T47D (cell line): ENCODE measurements around the gene CYP4Z1.
A peak's percentile ranks its signal among the peaks of the same experiment; 100 is the strongest.
"Not testable (repeated sequence)": the region's sequence is repeated elsewhere in the genome, so short reads cannot be mapped to it uniquely, and the experiment has no call there.

Experiments used
- DNase-seq, 2 experiments: peaks; one replicate each; pipeline versions ENCODE4 v3.0.0 to v3.0.0-alpha.2; 2011 to 2012; ENCODE audit warnings: low read depth in 1 of 2, low spot score in 1 of 2
- JUND ChIP-seq: IDR thresholded peaks from 2 replicates; pipeline ENCODE4 v1.6.1; 2012; ENCODE audit warnings: low read depth
- in situ Hi-C: cut with HindIII; loops from 2 replicates; pipeline ENCODE4 v1.10.0; 2016; ENCODE audit warnings: low sequenced_read_pairs, low pct_unique_long_range_greater_than_20kb

Gene CYP4Z1

GRCh38 chr1:47137925-47138615, 71.0 kb downstream of the CYP4Z1 start:
- TF ChIP-seq JUND = no peak

GRCh38 chr1:47140358-47140757, 73.3 kb downstream of the CYP4Z1 start:
- in situ Hi-C loops, DNase-seq: not testable (repeated sequence)

More at GRCh38 chr1:47137925-47138615, 71.0 kb downstream of the CYP4Z1 start:
- in situ Hi-C loops = no loop called here
- peak in 1 of 2 experiments; percentile 7 for DNase-seq

- peak in 1 of 2 experiments; percentile 2 for DNase-seq
- in situ Hi-C loops = not testable (repeated sequence)
These were observed 76.6 kb downstream of the CYP4Z1 start for GRCh38 chr1:47143654-47144053.

GRCh38 chr1:47146495-47146894, 79.5 kb downstream of the CYP4Z1 start:
- DNase-seq, in situ Hi-C loops: not testable (repeated sequence)

- peak in 1 of 2 experiments; percentile 15 for DNase-seq
- in situ Hi-C loops = no loop called here
- no peak for TF ChIP-seq JUND
These were observed 80.2 kb downstream of the CYP4Z1 start for GRCh38 chr1:47147047-47147785.

GRCh38 chr1:47149162-47149561, 82.1 kb downstream of the CYP4Z1 start:
- in situ Hi-C loops, DNase-seq: not testable (repeated sequence)

- in situ Hi-C loops, DNase-seq: not testable (repeated sequence)
These were observed 89.4 kb downstream of the CYP4Z1 start for GRCh38 chr1:47156457-47156856.

GRCh38 chr1:47157957-47158356, 90.9 kb downstream of the CYP4Z1 start:
- not testable (repeated sequence) for DNase-seq

GRCh38 chr1:47160716-47161115, 93.7 kb downstream of the CYP4Z1 start:
- in situ Hi-C loops = no loop called here

More at GRCh38 chr1:47157957-47158356, 90.9 kb downstream of the CYP4Z1 start:
- in situ Hi-C loops = not testable (repeated sequence)

GRCh38 chr1:47161298-47162040, 94.4 kb downstream of the CYP4Z1 start:
- in situ Hi-C loops = no loop called here
- TF ChIP-seq JUND = no peak

More at GRCh38 chr1:47160716-47161115, 93.7 kb downstream of the CYP4Z1 start:
- TF ChIP-seq JUND = no peak
- no peak for DNase-seq

GRCh38 chr1:47164552-47164951, 97.5 kb downstream of the CYP4Z1 start:
- in situ Hi-C loops = no loop called here
- DNase-seq = no peak
- TF ChIP-seq JUND = no peak

More at GRCh38 chr1:47161298-47162040, 94.4 kb downstream of the CYP4Z1 start:
- DNase-seq = no peak
